GM12801 (cell line): Measurements from ENCODE around the gene LRRC74B.

ENCODE experiments used
- CTCF ChIP-seq: IDR thresholded peaks from one replicate; pipeline ENCODE4 v1.5.1; 2011; ENCODE audit warnings: control low read depth; ENCODE audit not compliant: insufficient read length; ENCODE audit errors: extremely low read depth

LRRC74B gene

GRCh38 chr22:21100149-21101032 lies 54.6 kb downstream of the LRRC74B start:
- no peak for TF ChIP-seq CTCF

DNA sequence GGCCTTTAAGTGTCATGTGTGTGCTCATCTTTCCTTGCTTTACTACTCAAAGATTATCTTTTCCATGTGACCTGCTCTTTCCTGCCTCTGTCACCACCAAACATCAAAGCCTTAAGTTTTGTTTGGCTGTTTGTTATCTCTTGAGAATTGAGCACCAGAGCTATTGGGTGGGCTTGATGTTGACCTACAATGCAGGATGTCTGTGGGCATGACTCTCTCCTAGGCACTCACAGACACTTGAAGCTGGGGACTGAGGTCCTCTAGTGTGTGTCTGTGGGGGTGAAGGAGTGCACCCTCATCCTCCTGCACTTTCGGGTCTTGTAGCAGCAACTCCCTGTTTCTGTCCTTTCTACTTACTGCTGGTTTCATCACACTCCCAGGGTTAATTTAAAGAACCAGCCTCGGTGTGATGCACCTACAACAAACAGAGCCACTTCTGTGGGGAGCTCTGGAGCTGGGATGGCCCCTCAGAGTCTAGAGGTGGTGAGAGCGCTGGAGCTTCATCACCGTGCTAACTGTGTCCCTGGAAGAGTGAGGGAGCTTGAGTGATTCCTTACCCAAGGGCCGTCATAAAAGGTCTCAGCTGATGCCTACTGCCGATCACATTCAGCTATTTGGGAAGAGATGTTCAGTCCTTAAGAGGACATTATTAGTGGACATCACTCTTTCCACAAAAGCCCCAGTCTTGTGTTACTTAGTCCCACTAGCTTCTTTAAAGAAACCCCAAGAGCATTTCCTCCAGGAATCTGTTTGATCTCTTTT lies 56.3 kb downstream of the LRRC74B start:
- no peak for TF ChIP-seq CTCF

DNA sequence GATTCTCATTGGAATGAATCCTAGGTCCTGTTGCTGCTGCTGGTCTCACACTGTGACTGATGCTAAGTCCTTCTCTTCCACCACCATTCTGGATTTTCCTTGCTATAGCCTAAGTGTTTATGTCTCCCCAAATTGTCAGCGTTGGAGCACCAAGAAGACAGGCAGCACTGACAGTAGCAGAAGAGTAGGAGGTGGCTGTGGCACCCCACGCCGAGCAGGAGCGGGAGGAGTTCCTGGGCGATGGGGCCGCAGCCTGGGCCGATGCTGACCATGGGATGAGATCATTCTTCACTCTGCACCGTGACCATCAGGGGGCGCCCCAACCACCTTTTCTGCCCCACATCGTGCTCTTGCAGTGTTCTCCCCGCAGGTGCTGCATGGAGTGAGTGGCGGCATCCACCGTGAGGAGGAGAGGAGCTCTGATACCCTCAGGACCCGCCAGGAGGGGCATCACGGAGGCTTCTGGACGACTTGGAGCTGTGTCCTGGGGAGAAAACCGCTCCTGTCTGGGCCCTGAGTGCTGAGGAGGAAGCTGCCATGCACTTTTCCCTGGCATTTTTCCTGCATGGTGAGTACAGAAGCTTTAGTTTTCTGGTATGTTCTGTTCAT lies 57.0 kb downstream of the LRRC74B start:
- no peak for TF ChIP-seq CTCF

DNA sequence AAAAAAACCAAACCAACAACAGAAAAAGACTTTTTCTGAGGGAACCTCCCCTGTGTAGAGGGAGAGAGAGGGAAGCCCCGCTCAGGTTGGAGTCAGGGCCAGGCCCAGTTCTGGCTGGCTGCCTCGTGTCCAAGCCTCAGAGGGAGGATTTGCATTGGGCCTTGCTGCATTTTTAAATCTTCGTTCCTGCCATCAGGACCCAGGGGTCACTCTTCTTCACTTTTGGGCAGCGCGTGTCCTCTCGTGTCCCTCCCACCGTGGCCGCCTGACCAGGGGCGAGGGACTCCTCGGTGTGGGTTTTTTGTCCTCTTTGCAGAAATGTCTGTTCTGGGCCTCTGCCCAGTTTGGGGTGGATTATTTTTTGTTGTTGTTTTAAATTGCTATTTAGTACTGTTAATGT lies 57.9 kb downstream of the LRRC74B start:
- TF ChIP-seq CTCF = no peak

GRCh38 chr22:21104126-21104691 lies 58.5 kb downstream of the LRRC74B start:
- TF ChIP-seq CTCF = no peak

DNA sequence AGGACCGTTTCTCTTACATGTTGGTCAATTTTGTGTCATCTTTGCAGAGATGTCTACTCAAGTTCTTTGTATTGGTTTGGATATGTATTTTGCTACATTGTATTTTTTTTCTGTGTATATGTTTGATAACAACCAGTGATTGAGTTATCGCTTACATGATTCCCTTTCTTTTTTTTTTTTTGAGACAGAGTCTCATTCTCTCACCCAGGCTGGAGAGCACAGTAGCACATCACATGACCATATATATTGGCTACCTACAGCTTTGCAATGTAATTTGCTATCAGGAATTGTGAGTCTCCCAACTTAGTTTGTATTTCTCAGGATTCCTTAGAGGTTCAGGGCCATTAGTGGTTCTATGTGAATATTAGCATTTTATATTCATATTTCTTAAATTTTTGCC lies 59.5 kb downstream of the LRRC74B start:
- TF ChIP-seq CTCF = no peak

DNA sequence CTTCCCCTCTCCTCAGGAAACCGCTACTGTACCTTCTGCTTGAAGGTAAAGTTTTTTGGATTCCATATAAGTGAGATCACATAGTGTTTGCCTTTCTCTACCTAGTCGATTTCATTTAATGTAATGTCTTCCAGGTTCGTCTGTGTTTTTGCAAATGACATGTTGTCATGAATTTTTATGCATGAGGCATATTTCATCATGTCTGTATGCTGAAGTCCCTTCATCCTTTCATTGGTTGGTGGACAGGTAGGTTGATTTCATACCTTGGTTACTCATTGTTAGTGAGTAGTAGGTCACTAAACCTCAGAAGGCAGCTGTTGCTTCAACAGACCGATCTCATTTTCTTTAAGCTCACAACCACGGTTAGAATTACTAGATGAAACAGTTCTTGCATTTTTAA lies 60.3 kb downstream of the LRRC74B start:
- no peak for TF ChIP-seq CTCF
